Suprapubic skin (tissue), 4 donors: ENCODE data around the gene NHSL2.

Experiments used
- CTCF ChIP-seq, 2 donors: fragments of 200-600 bp in 1 of 2; fragments of 450-650 bp in 1 of 2; sonication (generic) in 1 of 2; IDR thresholded peaks; one replicate each; pipeline ENCODE4 v1.5.1; 2016 to 2019; ENCODE audit warnings: antibody characterized with exemption in 2 of 2, mild to moderate bottlenecking in 1 of 2, moderate library complexity in 1 of 2
- EP300 ChIP-seq: sonication (generic); formaldehyde crosslinking; IDR thresholded peaks from one replicate; pipeline ENCODE4 v1.6.1; 2017; ENCODE audit warnings: antibody characterized with exemption
- POLR2A ChIP-seq, 2 donors: fragments of 450-650 bp; IDR thresholded peaks; one replicate each; pipeline ENCODE4 v1.6.1; 2017; ENCODE audit warnings: antibody characterized with exemption in 2 of 2, mild to moderate bottlenecking in 2 of 2, moderate library complexity in 2 of 2
- POLR2AphosphoS5 ChIP-seq, 3 donors: sonication (generic); formaldehyde crosslinking; IDR thresholded peaks; one replicate each; pipeline ENCODE4 v1.6.1; 2017; ENCODE audit warnings: antibody characterized with exemption in 3 of 3

GRCh38 chrX:71908387-71908786 is 2.3 kb upstream of the NHSL2 start:
- TF ChIP-seq POLR2AphosphoS5 (IDR thresholded peaks at IDR 0.05) = no peak
- TF ChIP-seq CTCF (IDR thresholded peaks at IDR 0.05) = no peak
- no peak for TF ChIP-seq POLR2A (IDR thresholded peaks at IDR 0.05)
- no peak for TF ChIP-seq EP300
